Measurements from ENCODE around the gene GPR75.

Gene GPR75

DNA sequence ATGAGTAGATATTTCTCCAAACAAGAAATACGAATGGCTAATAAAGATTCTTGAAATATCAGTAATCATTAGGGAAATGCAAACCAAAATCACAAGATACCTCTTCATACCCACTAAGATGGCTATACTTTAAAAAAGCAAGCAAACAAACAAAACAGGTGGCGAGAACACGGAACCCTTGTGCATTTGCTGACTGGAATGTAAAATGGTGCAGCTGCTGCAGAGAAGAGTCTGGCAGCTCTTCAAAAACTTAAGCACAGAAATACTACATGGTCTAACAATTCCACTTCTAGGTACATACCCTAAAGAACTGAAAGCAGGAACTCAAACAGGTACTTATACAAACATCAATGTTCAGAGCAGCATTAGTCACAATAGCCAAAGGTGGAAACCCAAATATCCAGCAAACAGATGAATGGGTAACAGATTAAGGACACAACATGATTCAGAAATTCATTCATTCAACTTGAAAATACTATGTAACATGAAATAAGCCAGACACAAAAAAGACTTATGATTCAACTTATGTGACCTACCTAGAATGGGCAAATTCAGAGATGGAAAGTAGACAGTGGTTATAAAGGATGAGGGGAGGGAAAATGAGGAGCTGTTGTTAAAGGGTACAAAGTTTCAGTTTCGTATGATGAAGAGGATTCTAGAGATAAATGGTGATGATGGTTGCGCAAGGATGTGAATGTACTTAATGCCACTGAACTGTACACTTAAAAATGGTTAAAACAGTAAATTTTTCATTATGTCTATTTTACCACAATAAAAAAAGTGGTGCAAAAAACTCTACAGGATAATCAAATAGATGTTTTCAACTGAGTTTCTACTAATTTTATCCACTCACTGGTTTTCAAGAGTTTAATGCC is 26.9 kb upstream of the GPR75 start:
- CTCF ChIA-PET, result interaction anchor here (1.1 kb wide), 1 partner anchor 166 kb away, joined by 3 read pairs; no protein-coding TSS in a partner anchor
- H3K27me3 ChIP-seq (replicated peaks in 2 of 5; ENCODE audit: control insufficient read depth in 4 of 5, insufficient read depth in 5 of 5, low read length in 4 of 5), result no peaks in the 10 kb centered on the region
- POLR2A ChIA-PET, result no interaction called here
- H3K27ac ChIP-seq (ENCODE audit: insufficient read depth in 1 of 2, low read depth in 1 of 2, low read length in 2 of 2, poor library complexity in 1 of 2, severe bottlenecking in 2 of 2), result no peak overlapping the region
- WGBS (ENCODE audit: insufficient coverage), result no CpG with 5 or more reads among the region's 5 CpGs
- no peak for DNase-seq
- H3K4me3 ChIP-seq (ENCODE audit: control insufficient read depth in 1 of 7, extremely low read depth in 1 of 7, insufficient read depth in 4 of 7, low read depth in 2 of 7, low read length in 6 of 7), result no peak overlapping the region
- H3K9me3 ChIP-seq (ENCODE audit: control extremely low read depth in 1 of 5, control insufficient read depth in 4 of 5, insufficient read depth in 2 of 5, low read depth in 1 of 5, low read length in 4 of 5), result no peaks in the 10 kb centered on the region
- H3K36me3 ChIP-seq (ENCODE audit: control insufficient read depth in 4 of 4, insufficient read depth in 4 of 4, low read length in 3 of 4), result peaks cover 33 to 91% (median 59%) of the 10 kb centered on the region in 4 experiments
- no peaks in the 10 kb centered on the region for H3K4me1 ChIP-seq (ENCODE audit: control extremely low read depth in 1 of 4, control insufficient read depth in 4 of 4, insufficient read depth in 4 of 4, low read length in 3 of 4)

DNA sequence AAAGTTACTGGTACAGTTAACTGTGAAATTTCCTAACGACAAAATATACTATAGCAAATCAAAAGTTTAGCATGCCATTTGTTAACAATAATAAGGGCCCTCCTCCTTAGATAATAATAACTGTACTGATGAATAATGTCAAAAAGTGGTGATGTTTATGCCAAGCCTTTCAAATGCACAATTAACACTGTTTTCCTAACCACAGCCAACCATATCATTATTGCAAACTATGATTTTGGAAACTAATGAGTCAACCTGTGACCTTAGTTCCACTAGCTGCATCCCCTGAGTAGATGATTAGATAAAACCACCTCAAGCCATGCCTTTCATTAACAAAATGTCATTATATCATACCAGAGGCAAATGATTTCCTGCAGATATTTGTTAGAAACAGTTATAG is 25.1 kb upstream of the GPR75 start:
- no CpG with 5 or more reads among the region's 1 CpG for WGBS (ENCODE audit: insufficient coverage)
- POLR2A ChIA-PET, result no interaction called here

GRCh38 chr2:53881986-53882385 is 22.2 kb upstream of the GPR75 start:
- ChIA-PET POLR2A (interaction anchor here (0.6 kb wide), 1 partner anchor 12 kb away, joined by 4 read pairs; no protein-coding TSS in a partner anchor), CTCF (no interaction called here)
- Histone ChIP-seq H3K9me3 (ENCODE audit: control extremely low read depth in 1 of 5, control insufficient read depth in 4 of 5, insufficient read depth in 2 of 5, low read depth in 1 of 5, low read length in 4 of 5) (peaks cover 0 to 2% (median 0%) of the 10 kb centered on the region in 5 experiments), H3K27ac (ENCODE audit: insufficient read depth in 1 of 2, low read depth in 1 of 2, low read length in 2 of 2, poor library complexity in 1 of 2, severe bottlenecking in 2 of 2) (no peak overlapping the region), H3K4me1 (ENCODE audit: control extremely low read depth in 1 of 4, control insufficient read depth in 4 of 4, insufficient read depth in 4 of 4, low read length in 3 of 4) (no peaks in the 10 kb centered on the region), H3K36me3 (ENCODE audit: control insufficient read depth in 4 of 4, insufficient read depth in 4 of 4, low read length in 3 of 4) (peaks cover 32 to 80% (median 54%) of the 10 kb centered on the region in 4 experiments), H3K4me3 (ENCODE audit: control insufficient read depth in 1 of 7, extremely low read depth in 1 of 7, insufficient read depth in 4 of 7, low read depth in 2 of 7, low read length in 6 of 7) (no peak overlapping the region), H3K27me3 (replicated peaks in 2 of 5; ENCODE audit: control insufficient read depth in 4 of 5, insufficient read depth in 5 of 5, low read length in 4 of 5) (no peaks in the 10 kb centered on the region)
- no peak for DNase-seq

More for the DNA sequence above, 25.1 kb upstream of the GPR75 start:
- DNase-seq, result no peak
- CTCF ChIA-PET, result interaction anchor here (1.2 kb wide), 1 partner anchor 10 kb away, joined by 3 read pairs; no protein-coding TSS in a partner anchor
- H3K27me3 ChIP-seq (replicated peaks in 2 of 5; ENCODE audit: control insufficient read depth in 4 of 5, insufficient read depth in 5 of 5, low read length in 4 of 5), result no peaks in the 10 kb centered on the region
- H3K4me1 ChIP-seq (ENCODE audit: control extremely low read depth in 1 of 4, control insufficient read depth in 4 of 4, insufficient read depth in 4 of 4, low read length in 3 of 4), result no peaks in the 10 kb centered on the region
- H3K36me3 ChIP-seq (ENCODE audit: control insufficient read depth in 4 of 4, insufficient read depth in 4 of 4, low read length in 3 of 4), result peaks cover 40 to 88% (median 63%) of the 10 kb centered on the region in 4 experiments
- H3K27ac ChIP-seq (ENCODE audit: insufficient read depth in 1 of 2, low read depth in 1 of 2, low read length in 2 of 2, poor library complexity in 1 of 2, severe bottlenecking in 2 of 2), result no peak overlapping the region
- no peaks in the 10 kb centered on the region for H3K9me3 ChIP-seq (ENCODE audit: control extremely low read depth in 1 of 5, control insufficient read depth in 4 of 5, insufficient read depth in 2 of 5, low read depth in 1 of 5, low read length in 4 of 5)
- no peak overlapping the region for H3K4me3 ChIP-seq (ENCODE audit: control insufficient read depth in 1 of 7, extremely low read depth in 1 of 7, insufficient read depth in 4 of 7, low read depth in 2 of 7, low read length in 6 of 7)

- CTCF ChIA-PET, result no interaction called here
- WGBS (ENCODE audit: insufficient coverage), result 80% methylated on average over 2 of the region's 2 CpGs
- Histone ChIP-seq H3K27ac (ENCODE audit: insufficient read depth in 1 of 2, low read depth in 1 of 2, low read length in 2 of 2, poor library complexity in 1 of 2, severe bottlenecking in 2 of 2) (no peak overlapping the region), H3K27me3 (replicated peaks in 2 of 5; ENCODE audit: control insufficient read depth in 4 of 5, insufficient read depth in 5 of 5, low read length in 4 of 5) (no peaks in the 10 kb centered on the region), H3K4me1 (ENCODE audit: control extremely low read depth in 1 of 4, control insufficient read depth in 4 of 4, insufficient read depth in 4 of 4, low read length in 3 of 4) (no peaks in the 10 kb centered on the region), H3K4me3 (ENCODE audit: control insufficient read depth in 1 of 7, extremely low read depth in 1 of 7, insufficient read depth in 4 of 7, low read depth in 2 of 7, low read length in 6 of 7) (no peak overlapping the region), H3K9me3 (ENCODE audit: control extremely low read depth in 1 of 5, control insufficient read depth in 4 of 5, insufficient read depth in 2 of 5, low read depth in 1 of 5, low read length in 4 of 5) (peaks cover 0 to 2% (median 0%) of the 10 kb centered on the region in 5 experiments), H3K36me3 (ENCODE audit: control insufficient read depth in 4 of 4, insufficient read depth in 4 of 4, low read length in 3 of 4) (peaks cover 28 to 76% (median 51%) of the 10 kb centered on the region in 4 experiments)
- POLR2A ChIA-PET, result interaction anchor here (0.6 kb wide), 1 partner anchor 13 kb away, joined by 4 read pairs; no protein-coding TSS in a partner anchor
- DNase-seq, result no peak
These were observed 21.6 kb upstream of the GPR75 start for GRCh38 chr2:53881360-53881759.

GRCh38 chr2:53880756-53881155 is 21.0 kb upstream of the GPR75 start:
- Histone ChIP-seq H3K4me1 (ENCODE audit: control extremely low read depth in 1 of 4, control insufficient read depth in 4 of 4, insufficient read depth in 4 of 4, low read length in 3 of 4) (no peaks in the 10 kb centered on the region), H3K9me3 (ENCODE audit: control extremely low read depth in 1 of 5, control insufficient read depth in 4 of 5, insufficient read depth in 2 of 5, low read depth in 1 of 5, low read length in 4 of 5) (peaks cover 0 to 2% (median 0%) of the 10 kb centered on the region in 5 experiments), H3K36me3 (ENCODE audit: control insufficient read depth in 4 of 4, insufficient read depth in 4 of 4, low read length in 3 of 4) (peaks cover 28 to 73% (median 48%) of the 10 kb centered on the region in 4 experiments), H3K4me3 (ENCODE audit: control insufficient read depth in 1 of 7, extremely low read depth in 1 of 7, insufficient read depth in 4 of 7, low read depth in 2 of 7, low read length in 6 of 7) (no peak overlapping the region), H3K27me3 (replicated peaks in 2 of 5; ENCODE audit: control insufficient read depth in 4 of 5, insufficient read depth in 5 of 5, low read length in 4 of 5) (no peaks in the 10 kb centered on the region), H3K27ac (ENCODE audit: insufficient read depth in 1 of 2, low read depth in 1 of 2, low read length in 2 of 2, poor library complexity in 1 of 2, severe bottlenecking in 2 of 2) (no peak overlapping the region)
- DNase-seq, result no peak
- POLR2A ChIA-PET, result no interaction called here
- CTCF ChIA-PET, result no interaction called here
- WGBS (ENCODE audit: insufficient coverage), result no CpG with 5 or more reads among the region's 3 CpGs

DNA sequence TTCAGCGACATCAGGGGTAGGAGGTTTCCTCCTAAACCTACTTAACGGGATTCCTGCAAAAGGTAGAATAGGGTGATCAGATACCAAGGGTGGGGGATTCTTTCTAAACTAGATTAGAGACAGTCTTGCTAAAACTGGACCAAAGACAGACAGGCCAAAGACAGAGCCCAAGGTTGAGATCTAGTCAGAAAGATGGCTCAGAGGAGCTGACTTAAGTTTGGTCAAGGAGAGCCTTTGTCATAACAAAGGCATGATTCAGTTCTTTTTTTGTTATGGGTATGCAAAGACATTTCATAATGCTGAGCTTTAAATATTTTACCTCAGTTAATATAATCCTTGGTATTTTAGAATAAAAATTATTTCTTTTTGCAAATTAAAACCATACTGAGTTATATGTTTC is 17.8 kb upstream of the GPR75 start:
- no peak overlapping the region for H3K27ac ChIP-seq (ENCODE audit: insufficient read depth in 1 of 2, low read depth in 1 of 2, low read length in 2 of 2, poor library complexity in 1 of 2, severe bottlenecking in 2 of 2)
- no peak for DNase-seq
- POLR2A ChIA-PET, result no interaction called here
- 100% methylated on average over 1 of the region's 2 CpGs for WGBS (ENCODE audit: insufficient coverage)
- peaks cover 19 to 69% (median 43%) of the 10 kb centered on the region in 4 experiments for H3K36me3 ChIP-seq (ENCODE audit: control insufficient read depth in 4 of 4, insufficient read depth in 4 of 4, low read length in 3 of 4)
- no peaks in the 10 kb centered on the region for H3K27me3 ChIP-seq (replicated peaks in 2 of 5; ENCODE audit: control insufficient read depth in 4 of 5, insufficient read depth in 5 of 5, low read length in 4 of 5)
- CTCF ChIA-PET, result interaction anchor here (1.0 to 1.4 kb wide), 3 partner anchors 9 to 186 kb away, joined by 3 to 4 read pairs (median 4); no protein-coding TSS in a partner anchor
- peaks cover 0 to 2% (median 0%) of the 10 kb centered on the region in 5 experiments for H3K9me3 ChIP-seq (ENCODE audit: control extremely low read depth in 1 of 5, control insufficient read depth in 4 of 5, insufficient read depth in 2 of 5, low read depth in 1 of 5, low read length in 4 of 5)
- no peak overlapping the region for H3K4me3 ChIP-seq (ENCODE audit: control insufficient read depth in 1 of 7, extremely low read depth in 1 of 7, insufficient read depth in 4 of 7, low read depth in 2 of 7, low read length in 6 of 7)
- H3K4me1 ChIP-seq (ENCODE audit: control extremely low read depth in 1 of 4, control insufficient read depth in 4 of 4, insufficient read depth in 4 of 4, low read length in 3 of 4), result no peaks in the 10 kb centered on the region

- H3K4me1 ChIP-seq (ENCODE audit: control extremely low read depth in 1 of 4, control insufficient read depth in 4 of 4, insufficient read depth in 4 of 4, low read length in 3 of 4), result no peaks in the 10 kb centered on the region
- no peak overlapping the region for H3K27ac ChIP-seq (ENCODE audit: insufficient read depth in 1 of 2, low read depth in 1 of 2, low read length in 2 of 2, poor library complexity in 1 of 2, severe bottlenecking in 2 of 2)
- H3K27me3 ChIP-seq (replicated peaks in 2 of 5; ENCODE audit: control insufficient read depth in 4 of 5, insufficient read depth in 5 of 5, low read length in 4 of 5), result no peaks in the 10 kb centered on the region
- ChIA-PET POLR2A (no interaction called here), CTCF (interaction anchor here (1.0 to 1.4 kb wide), 3 partner anchors 8 to 186 kb away, joined by 3 to 4 read pairs (median 4); no protein-coding TSS in a partner anchor)
- peaks cover 0 to 2% (median 0%) of the 10 kb centered on the region in 5 experiments for H3K9me3 ChIP-seq (ENCODE audit: control extremely low read depth in 1 of 5, control insufficient read depth in 4 of 5, insufficient read depth in 2 of 5, low read depth in 1 of 5, low read length in 4 of 5)
- WGBS (ENCODE audit: insufficient coverage), result no CpG with 5 or more reads among the region's 1 CpG
- H3K4me3 ChIP-seq (ENCODE audit: control insufficient read depth in 1 of 7, extremely low read depth in 1 of 7, insufficient read depth in 4 of 7, low read depth in 2 of 7, low read length in 6 of 7), result no peak overlapping the region
- DNase-seq, result no peak
- H3K36me3 ChIP-seq (ENCODE audit: control insufficient read depth in 4 of 4, insufficient read depth in 4 of 4, low read length in 3 of 4), result peaks cover 19 to 64% (median 40%) of the 10 kb centered on the region in 4 experiments
These were observed 17.3 kb upstream of the GPR75 start for GRCh38 chr2:53877112-53877511.

All from common myeloid progenitor, CD34-positive (primary cell).